Spinal cord (tissue), 10 donors: ENCODE results near the gene MMP19. TPM values are rescaled to one million over a fixed set of nuclear protein-coding genes. Genes with fewer than 3 reads are reported as not detected.
A peak's percentile ranks its signal among the peaks of the same experiment; 100 is the strongest.

Experiments used
- DNase-seq, 6 donors: peaks; one replicate each; pipeline versions ENCODE4 v3.0.0 to v3.0.0-alpha.2; 2013 to 2015; ENCODE audit warnings: low spot score in 6 of 6, low read depth in 4 of 6
- H3K27ac ChIP-seq: one replicate; pipeline ENCODE4 v1.5.1; 2013; ENCODE audit warnings: low read depth, low read length, control low read depth
- H3K27me3 ChIP-seq: one replicate; pipeline ENCODE4 v1.6.1; 2013; ENCODE audit warnings: low read length; ENCODE audit not compliant: control insufficient read depth, insufficient read depth
- H3K36me3 ChIP-seq: one replicate; pipeline ENCODE4 v1.6.1; 2013; ENCODE audit warnings: low read length; ENCODE audit not compliant: control insufficient read depth, insufficient read depth
- H3K4me1 ChIP-seq: one replicate; pipeline ENCODE4 v1.6.1; 2013; ENCODE audit warnings: low read length; ENCODE audit not compliant: control insufficient read depth, insufficient read depth
- H3K4me3 ChIP-seq: one replicate; pipeline ENCODE4 v1.5.1; 2013; ENCODE audit warnings: low read depth, low read length, control low read depth
- H3K9me3 ChIP-seq: one replicate; pipeline ENCODE4 v1.6.1; 2013; ENCODE audit warnings: low read length; ENCODE audit not compliant: control insufficient read depth, insufficient read depth
- WGBS: methylation state at CpG from one replicate; pipeline ENCODE4 v1.1.5; 2013; ENCODE audit warnings: missing lambda C conversion rate; ENCODE audit not compliant: insufficient coverage; 5-methylcytosine and 5-hydroxymethylcytosine counted together
- polyA plus RNA-seq, 2 donors: library from polyadenylated mRNA; unstranded; fragments of 120-200 nt; gene quantifications; one replicate each; pipeline ENCODE4 v1.2.1, GENCODE V29; 2013; ENCODE audit not compliant: insufficient read length in 2 of 2
- total RNA-seq, 2 donors: library from RNA; depleted of rRNA in 1 of 2; stranded (reverse); fragments of 120-200 nt in 1 of 2; fragments of >200 nt in 1 of 2; gene quantifications; one replicate each; pipeline versions ENCODE4 v1.2.3 to v1.2.4, GENCODE V29; 2013 to 2014
- donor health status: healthy.

MMP19 gene
- total and polyA plus RNA-seq, 4 donors = 0.20 to 1.5 (median 0.64) TPM

GRCh38 chr12:55818886-55819285 lies 23.9 kb downstream of the MMP19 start:
- WGBS = 87% methylated on average over 4 of the region's 6 CpGs

GRCh38 chr12:55818140-55818728 lies 24.5 kb downstream of the MMP19 start:
- H3K4me1 ChIP-seq = peaks cover 9% of the 10 kb centered on the region
- no peaks in the 10 kb centered on the region for H3K9me3 ChIP-seq
- no peaks in the 10 kb centered on the region for H3K27me3 ChIP-seq
- H3K36me3 ChIP-seq = peaks cover 22% of the 10 kb centered on the region
- peak overlapping the region; percentile 92 for H3K4me3 ChIP-seq
- 2% methylated on average over 13 of the region's 17 CpGs for WGBS
- peak overlapping the region; percentile 65 for H3K27ac ChIP-seq
- no peak for DNase-seq

More at GRCh38 chr12:55818886-55819285, 23.9 kb downstream of the MMP19 start:
- Histone ChIP-seq H3K9me3 (no peaks in the 10 kb centered on the region), H3K4me1 (peaks cover 9% of the 10 kb centered on the region), H3K27me3 (no peaks in the 10 kb centered on the region), H3K4me3 (no peak overlapping the region), H3K27ac (no peak overlapping the region), H3K36me3 (peaks cover 22% of the 10 kb centered on the region)
- no peak for DNase-seq

- WGBS = 0% methylated on average over 23 of the region's 38 CpGs
- no peaks in the 10 kb centered on the region for H3K27me3 ChIP-seq
- H3K27ac ChIP-seq = peak within 1 kb of the TSS; percentile 91
- H3K4me1 ChIP-seq = peaks cover 9% of the 10 kb centered on the region
- peak within 1 kb of the TSS; percentile 92 for H3K4me3 ChIP-seq
- peak; percentile 98 to 100 (median 99) for DNase-seq
- no peaks in the 10 kb centered on the region for H3K9me3 ChIP-seq
- H3K36me3 ChIP-seq = peaks cover 26% of the 10 kb centered on the region
Measured at GRCh38 chr12:55817345-55818139, 25.2 kb downstream of the MMP19 start, which contains the start of the genes ORMDL2 and SARNP. Gene ORMDL2 (plus strand): TSS chr12:55818041. CDS start chr12:55819000, 959 bp downstream. Gene SARNP (minus strand): TSS chr12:55817724. CDS start chr12:55817701, 23 bp downstream.

- no peaks in the 10 kb centered on the region for H3K9me3 ChIP-seq
- H3K4me1 ChIP-seq = peaks cover 9% of the 10 kb centered on the region
- peaks cover 25% of the 10 kb centered on the region for H3K36me3 ChIP-seq
- H3K27me3 ChIP-seq = no peaks in the 10 kb centered on the region
- peak overlapping the region; percentile 91 for H3K27ac ChIP-seq
- DNase-seq = peak in 1 of 6 donors; percentile 17
- 0% methylated on average over 2 of the region's 14 CpGs for WGBS
- peak overlapping the region; percentile 92 for H3K4me3 ChIP-seq
Measured at GRCh38 chr12:55816881-55817344, 25.8 kb downstream of the MMP19 start.

GRCh38 chr12:55815473-55815872 lies 27.3 kb downstream of the MMP19 start:
- Histone ChIP-seq H3K27ac (no peak overlapping the region), H3K4me3 (no peak overlapping the region), H3K4me1 (peaks cover 9% of the 10 kb centered on the region), H3K9me3 (no peaks in the 10 kb centered on the region), H3K36me3 (peaks cover 18% of the 10 kb centered on the region), H3K27me3 (no peaks in the 10 kb centered on the region)
- no peak for DNase-seq
- WGBS = 94% methylated on average over 12 of the region's 12 CpGs

- H3K4me1 ChIP-seq = peaks cover 9% of the 10 kb centered on the region
- peaks cover 15% of the 10 kb centered on the region for H3K36me3 ChIP-seq
- H3K4me3 ChIP-seq = no peak overlapping the region
- DNase-seq = no peak
- H3K9me3 ChIP-seq = no peaks in the 10 kb centered on the region
- no peaks in the 10 kb centered on the region for H3K27me3 ChIP-seq
- H3K27ac ChIP-seq = no peak overlapping the region
Measured at GRCh38 chr12:55814257-55814656, 28.5 kb downstream of the MMP19 start.

GRCh38 chr12:55812088-55812487 lies 30.6 kb downstream of the MMP19 start:
- Histone ChIP-seq H3K9me3 (no peaks in the 10 kb centered on the region), H3K27me3 (no peaks in the 10 kb centered on the region), H3K36me3 (peaks cover 31% of the 10 kb centered on the region), H3K4me1 (peaks cover 6% of the 10 kb centered on the region), H3K27ac (no peak overlapping the region), H3K4me3 (no peak overlapping the region)
- WGBS = 5% methylated on average over 1 of the region's 1 CpG
- DNase-seq = no peak

- Histone ChIP-seq H3K27me3 (no peaks in the 10 kb centered on the region), H3K27ac (no peak overlapping the region), H3K4me3 (no peak overlapping the region), H3K36me3 (peaks cover 24% of the 10 kb centered on the region), H3K4me1 (no peaks in the 10 kb centered on the region), H3K9me3 (no peaks in the 10 kb centered on the region)
- no peak for DNase-seq
- no CpG with 5 or more reads among the region's 5 CpGs for WGBS
Measured at GRCh38 chr12:55809274-55809673, 33.5 kb downstream of the MMP19 start.

GRCh38 chr12:55806982-55807381 lies 35.8 kb downstream of the MMP19 start:
- Histone ChIP-seq H3K4me3 (no peak overlapping the region), H3K4me1 (no peaks in the 10 kb centered on the region), H3K27me3 (no peaks in the 10 kb centered on the region), H3K36me3 (peaks cover 27% of the 10 kb centered on the region), H3K9me3 (no peaks in the 10 kb centered on the region), H3K27ac (no peak overlapping the region)
- no peak for DNase-seq
- WGBS = no CpG with 5 or more reads among the region's 8 CpGs
